Tibial artery (tissue), 4 donors: ENCODE data around the gene PIGP.
A peak's percentile ranks its signal among the peaks of the same experiment; 100 is the strongest.

Experiments
- DNase-seq, 2 donors: peaks; one replicate each; pipeline ENCODE4 v3.0.0-alpha.2; 2019
- H3K27ac ChIP-seq, 2 donors: fragments of 200-600 bp; sonication (generic) in 1 of 2; 1 replicate in 1 of 2; 2 replicates in 1 of 2; pipeline ENCODE4 v1.5.1; 2018 to 2019; ENCODE audit warnings: mild to moderate bottlenecking in 1 of 2
- H3K27me3 ChIP-seq, 2 donors: fragments of 200-600 bp; sonication (generic) in 1 of 2; one replicate each; pipeline versions ENCODE4 v1.5.1 to v1.6.0; 2016 to 2019
- H3K36me3 ChIP-seq, 3 donors: fragments of 200-600 bp; sonication (generic) in 2 of 3; one replicate each; pipeline ENCODE4 v1.5.1; 2016 to 2019; ENCODE audit warnings: mild to moderate bottlenecking in 2 of 3
- H3K4me1 ChIP-seq, 4 donors: fragments of 200-600 bp; sonication (generic) in 2 of 4; 1 replicate in 3 of 4; 2 replicates in 1 of 4; pipeline ENCODE4 v1.5.1; 2016 to 2019
- H3K4me3 ChIP-seq, 2 donors: fragments of 200-600 bp; sonication (generic) in 1 of 2; 1 replicate in 1 of 2; 2 replicates in 1 of 2; pipeline ENCODE4 v1.5.1; 2018 to 2019; ENCODE audit warnings: mild to moderate bottlenecking in 2 of 2
- H3K9me3 ChIP-seq, 3 donors: fragments of 200-600 bp; sonication (generic) in 1 of 3; one replicate each; pipeline ENCODE4 v1.5.1; 2016 to 2019
- intact Hi-C: fragments of 100-400 bp; cut with DNase I; formaldehyde crosslinking; loops from one replicate; pipeline ENCODE4 v1.15.0; 2023; ENCODE audit warnings: low total_unique reads
- TF ChIP-seq, protein P1 (sequence below), 2 experiments: fragments of 200-600 bp in 1 of 2; fragments of 450-650 bp in 1 of 2; IDR thresholded peaks; one replicate each; pipeline ENCODE4 v1.5.1; 2017 to 2019; ENCODE audit warnings: antibody characterized with exemption in 2 of 2, mild to moderate bottlenecking in 1 of 2, moderate library complexity in 1 of 2

The PIGP gene

DNA sequence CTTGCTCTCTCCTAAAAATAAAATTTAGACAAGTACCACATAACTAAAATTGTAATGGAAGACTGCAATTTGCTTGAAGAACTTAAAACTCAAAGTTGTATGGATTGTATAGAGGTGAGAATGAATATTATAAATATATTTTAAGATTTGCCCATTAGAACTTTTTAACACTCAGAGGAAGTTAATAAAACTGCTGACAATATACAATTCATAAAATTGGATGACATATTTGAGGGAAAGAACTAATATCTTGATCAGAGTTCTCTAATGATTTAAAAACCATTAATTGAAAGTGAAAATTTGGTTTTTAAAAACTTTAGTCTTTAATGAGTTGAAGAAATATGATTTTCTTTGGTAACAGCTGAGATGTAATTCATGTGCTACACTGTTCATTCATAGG, 21.1 kb upstream of the PIGP start:
- Histone ChIP-seq H3K36me3 (peaks cover 18 to 46% (median 31%) of the 10 kb centered on the region in 3 donors), H3K4me1 (no peaks in the 10 kb centered on the region)
- TF ChIP-seq, protein P1, sequence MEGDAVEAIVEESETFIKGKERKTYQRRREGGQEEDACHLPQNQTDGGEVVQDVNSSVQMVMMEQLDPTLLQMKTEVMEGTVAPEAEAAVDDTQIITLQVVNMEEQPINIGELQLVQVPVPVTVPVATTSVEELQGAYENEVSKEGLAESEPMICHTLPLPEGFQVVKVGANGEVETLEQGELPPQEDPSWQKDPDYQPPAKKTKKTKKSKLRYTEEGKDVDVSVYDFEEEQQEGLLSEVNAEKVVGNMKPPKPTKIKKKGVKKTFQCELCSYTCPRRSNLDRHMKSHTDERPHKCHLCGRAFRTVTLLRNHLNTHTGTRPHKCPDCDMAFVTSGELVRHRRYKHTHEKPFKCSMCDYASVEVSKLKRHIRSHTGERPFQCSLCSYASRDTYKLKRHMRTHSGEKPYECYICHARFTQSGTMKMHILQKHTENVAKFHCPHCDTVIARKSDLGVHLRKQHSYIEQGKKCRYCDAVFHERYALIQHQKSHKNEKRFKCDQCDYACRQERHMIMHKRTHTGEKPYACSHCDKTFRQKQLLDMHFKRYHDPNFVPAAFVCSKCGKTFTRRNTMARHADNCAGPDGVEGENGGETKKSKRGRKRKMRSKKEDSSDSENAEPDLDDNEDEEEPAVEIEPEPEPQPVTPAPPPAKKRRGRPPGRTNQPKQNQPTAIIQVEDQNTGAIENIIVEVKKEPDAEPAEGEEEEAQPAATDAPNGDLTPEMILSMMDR (IDR thresholded peaks at IDR 0.05) = no peak

DNA sequence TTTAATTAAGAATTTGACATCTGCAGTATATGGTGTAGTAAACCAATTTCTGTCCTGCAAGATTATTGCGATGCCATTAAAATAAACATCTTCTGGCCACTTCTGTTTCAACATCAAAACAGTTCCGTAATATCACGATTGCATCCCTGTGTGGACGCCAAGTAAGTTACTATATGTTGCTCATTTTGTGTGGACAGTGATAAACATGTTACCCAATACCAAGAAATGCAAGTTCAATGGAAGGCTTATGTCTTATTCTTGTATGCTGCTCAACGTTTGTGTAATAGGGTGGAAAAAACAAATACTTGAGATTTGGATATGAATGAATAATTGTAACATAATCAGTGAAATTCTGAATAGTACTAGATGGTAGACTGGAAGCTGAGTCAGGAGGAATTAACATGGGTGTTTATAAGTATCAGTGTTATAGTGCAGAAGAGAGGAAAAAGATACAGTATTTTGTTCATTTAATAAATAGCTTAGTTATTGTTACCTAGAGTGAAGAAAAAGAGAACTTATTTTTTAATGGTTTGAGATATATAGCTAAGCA, 15.4 kb upstream of the PIGP start:
- Histone ChIP-seq H3K9me3 (no peaks in the 10 kb centered on the region), H3K4me1 (peaks cover 0 to 5% (median 4%) of the 10 kb centered on the region in 4 donors), H3K27ac (no peak overlapping the region), H3K4me3 (no peak overlapping the region), H3K36me3 (peaks cover 0 to 16% (median 0%) of the 10 kb centered on the region in 3 donors), H3K27me3 (no peaks in the 10 kb centered on the region)
- TF ChIP-seq, protein P1 (IDR thresholded peaks at IDR 0.05) = no peak
- intact Hi-C loops = no loop called here
- DNase-seq = no peak

More for the DNA sequence above, 21.1 kb upstream of the PIGP start:
- intact Hi-C loops = no loop called here
- Histone ChIP-seq H3K27ac (no peak overlapping the region), H3K27me3 (no peaks in the 10 kb centered on the region), H3K9me3 (no peaks in the 10 kb centered on the region), H3K4me3 (no peak overlapping the region)
- DNase-seq = no peak

DNA sequence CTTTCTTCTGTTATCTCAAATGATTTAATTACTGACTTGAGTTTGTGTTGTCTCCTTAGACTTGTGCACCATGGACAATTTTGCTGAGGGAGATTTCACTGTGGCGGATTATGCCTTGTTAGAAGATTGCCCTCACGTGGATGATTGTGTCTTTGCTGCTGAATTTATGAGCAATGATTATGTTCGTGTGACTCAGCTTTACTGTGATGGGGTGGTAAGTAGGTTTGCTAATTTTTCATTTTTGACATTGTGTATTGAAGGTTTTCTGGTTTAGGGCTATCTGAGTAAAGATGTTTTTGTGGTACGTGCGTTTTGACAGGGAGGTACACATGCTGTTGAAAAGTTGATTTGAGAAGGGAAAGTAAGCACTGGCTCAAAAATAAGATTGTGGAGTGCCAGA, 14.3 kb upstream of the PIGP start:
- Histone ChIP-seq H3K4me3 (no peak overlapping the region), H3K4me1 (peaks cover 0 to 14% (median 10%) of the 10 kb centered on the region in 4 donors), H3K9me3 (no peaks in the 10 kb centered on the region), H3K27ac (no peak overlapping the region), H3K27me3 (no peaks in the 10 kb centered on the region), H3K36me3 (peaks cover 0 to 13% (median 0%) of the 10 kb centered on the region in 3 donors)
- TF ChIP-seq, protein P1 (IDR thresholded peaks at IDR 0.05) = peak in 1 of 2 experiments; percentile 9
- intact Hi-C loops = no loop called here
- DNase-seq = no peak

DNA sequence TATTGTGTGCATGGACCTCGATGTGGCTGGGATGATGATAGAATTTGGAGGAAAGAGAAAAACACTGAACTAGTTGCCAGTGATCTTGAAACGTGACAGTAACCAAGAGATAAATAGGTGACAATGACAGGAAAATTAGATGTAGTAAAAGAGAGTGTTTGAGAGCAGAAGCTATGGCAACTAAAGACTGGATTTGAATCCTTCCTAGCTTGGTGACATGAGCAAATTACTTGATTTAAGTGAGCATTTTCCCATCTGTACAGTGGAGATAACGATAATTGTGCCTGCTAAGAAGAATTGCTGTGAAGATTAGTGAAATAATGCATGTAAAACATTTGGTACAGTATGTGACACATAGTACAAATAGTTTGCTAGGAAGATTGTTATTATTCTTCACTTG, 12.9 kb upstream of the PIGP start:
- TF ChIP-seq, protein P1 (IDR thresholded peaks at IDR 0.05) = no peak
- H3K27me3 ChIP-seq = no peaks in the 10 kb centered on the region
- intact Hi-C loops = no loop called here
- no peak overlapping the region for H3K27ac ChIP-seq
- H3K4me3 ChIP-seq = no peak overlapping the region
- peaks cover 0 to 15% (median 10%) of the 10 kb centered on the region in 4 donors for H3K4me1 ChIP-seq
- no peaks in the 10 kb centered on the region for H3K9me3 ChIP-seq
- no peak for DNase-seq
- peaks cover 0 to 4% (median 0%) of the 10 kb centered on the region in 3 donors for H3K36me3 ChIP-seq

DNA sequence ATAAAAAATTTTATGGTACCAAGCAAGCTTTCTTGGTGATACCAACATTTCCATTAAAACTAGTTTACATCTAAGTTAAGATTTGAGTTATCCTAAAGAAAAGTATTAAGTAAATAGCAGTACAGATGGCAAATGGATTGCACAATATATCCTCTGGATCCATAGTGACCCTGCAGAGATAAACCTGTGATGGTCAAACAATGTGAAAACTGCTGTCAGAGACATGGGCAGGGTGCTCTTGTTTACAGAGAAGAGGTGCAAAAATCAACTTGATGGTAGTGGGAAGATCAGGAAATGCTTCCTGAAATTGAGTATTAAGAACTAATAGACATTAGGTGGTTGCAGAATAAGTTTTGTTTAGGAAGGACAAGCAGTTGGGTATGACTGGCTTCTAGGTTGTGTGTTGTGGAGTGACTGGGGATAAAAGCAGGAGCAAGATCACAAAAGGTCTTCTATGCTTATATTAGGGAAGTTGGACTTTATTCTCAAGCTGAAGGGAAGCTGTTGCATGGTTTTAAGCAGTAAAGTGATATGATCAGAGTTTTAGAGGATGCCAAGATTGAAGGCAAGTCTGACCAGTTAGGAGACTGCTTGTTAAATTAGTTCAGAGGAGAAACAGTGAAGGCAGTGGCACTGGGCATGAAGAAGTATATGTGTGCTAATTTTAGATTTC, 10.1 kb upstream of the PIGP start:
- TF ChIP-seq, protein P1 (IDR thresholded peaks at IDR 0.05) = no peak
- H3K9me3 ChIP-seq = no peaks in the 10 kb centered on the region
- no peak overlapping the region for H3K4me3 ChIP-seq
- H3K4me1 ChIP-seq = peaks cover 0 to 15% (median 10%) of the 10 kb centered on the region in 4 donors
- no peak for DNase-seq
- H3K27ac ChIP-seq = no peak overlapping the region
- H3K36me3 ChIP-seq = no peaks in the 10 kb centered on the region
- intact Hi-C loops = no loop called here
- H3K27me3 ChIP-seq = no peaks in the 10 kb centered on the region
